Choroid plexus epithelial cell (primary cell): ENCODE results near the gene LMAN2L.

ENCODE experiments used
- DNase-seq: peaks from one replicate; pipeline ENCODE4 v3.0.0-alpha.2; 2010; ENCODE audit warnings: low read depth
- H3K4me3 ChIP-seq: 2 replicates; pipeline ENCODE4 v1.5.1; 2011; ENCODE audit warnings: low read depth, mild to moderate bottlenecking, control low read depth, low read length, moderate library complexity
- TF ChIP-seq, protein P1 (sequence below): conservative IDR thresholded peaks from 2 replicates; pipeline ENCODE4 v1.5.1; 2011; ENCODE audit warnings: low read depth, mild to moderate bottlenecking, control low read depth, inconsistent platforms, low read length, moderate library complexity

LMAN2L gene

DNA sequence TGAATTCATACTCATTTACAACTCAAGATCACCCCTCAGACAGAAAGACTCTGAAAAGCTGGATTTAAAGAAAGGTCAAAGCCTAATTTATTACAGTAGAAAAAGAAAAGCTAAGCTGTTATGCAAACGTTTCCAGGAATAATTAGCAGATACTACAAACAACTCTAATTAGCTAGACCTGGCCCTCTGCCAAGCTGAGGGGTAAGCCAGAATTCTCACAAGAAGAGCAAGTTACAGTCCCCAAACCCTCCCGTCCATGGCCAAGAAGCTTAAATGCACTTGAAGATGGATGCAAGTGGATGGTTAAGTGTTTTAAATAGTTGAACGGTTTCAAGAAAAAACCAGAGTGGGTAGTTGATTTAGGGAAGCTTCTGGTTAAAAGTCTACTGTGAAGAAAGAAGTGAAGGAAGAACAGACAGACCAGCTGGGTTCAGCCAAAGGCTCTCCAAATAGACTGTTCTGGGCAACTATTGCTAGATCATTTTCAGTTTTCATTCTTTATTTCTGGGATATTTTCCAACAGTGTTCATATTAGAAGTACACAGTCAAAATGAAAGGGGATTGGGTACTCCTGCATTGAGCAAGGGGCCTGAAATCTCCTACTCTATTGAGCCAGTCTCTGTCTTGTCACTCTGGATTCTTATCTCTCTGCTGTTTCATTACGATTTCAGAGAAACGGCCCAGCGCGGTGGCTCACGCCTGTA is 4.8 kb downstream of the LMAN2L start:
- TF ChIP-seq, protein P1, sequence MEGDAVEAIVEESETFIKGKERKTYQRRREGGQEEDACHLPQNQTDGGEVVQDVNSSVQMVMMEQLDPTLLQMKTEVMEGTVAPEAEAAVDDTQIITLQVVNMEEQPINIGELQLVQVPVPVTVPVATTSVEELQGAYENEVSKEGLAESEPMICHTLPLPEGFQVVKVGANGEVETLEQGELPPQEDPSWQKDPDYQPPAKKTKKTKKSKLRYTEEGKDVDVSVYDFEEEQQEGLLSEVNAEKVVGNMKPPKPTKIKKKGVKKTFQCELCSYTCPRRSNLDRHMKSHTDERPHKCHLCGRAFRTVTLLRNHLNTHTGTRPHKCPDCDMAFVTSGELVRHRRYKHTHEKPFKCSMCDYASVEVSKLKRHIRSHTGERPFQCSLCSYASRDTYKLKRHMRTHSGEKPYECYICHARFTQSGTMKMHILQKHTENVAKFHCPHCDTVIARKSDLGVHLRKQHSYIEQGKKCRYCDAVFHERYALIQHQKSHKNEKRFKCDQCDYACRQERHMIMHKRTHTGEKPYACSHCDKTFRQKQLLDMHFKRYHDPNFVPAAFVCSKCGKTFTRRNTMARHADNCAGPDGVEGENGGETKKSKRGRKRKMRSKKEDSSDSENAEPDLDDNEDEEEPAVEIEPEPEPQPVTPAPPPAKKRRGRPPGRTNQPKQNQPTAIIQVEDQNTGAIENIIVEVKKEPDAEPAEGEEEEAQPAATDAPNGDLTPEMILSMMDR, result no peak
- no peak overlapping the region for H3K4me3 ChIP-seq
- peak; percentile 47 for DNase-seq

DNA sequence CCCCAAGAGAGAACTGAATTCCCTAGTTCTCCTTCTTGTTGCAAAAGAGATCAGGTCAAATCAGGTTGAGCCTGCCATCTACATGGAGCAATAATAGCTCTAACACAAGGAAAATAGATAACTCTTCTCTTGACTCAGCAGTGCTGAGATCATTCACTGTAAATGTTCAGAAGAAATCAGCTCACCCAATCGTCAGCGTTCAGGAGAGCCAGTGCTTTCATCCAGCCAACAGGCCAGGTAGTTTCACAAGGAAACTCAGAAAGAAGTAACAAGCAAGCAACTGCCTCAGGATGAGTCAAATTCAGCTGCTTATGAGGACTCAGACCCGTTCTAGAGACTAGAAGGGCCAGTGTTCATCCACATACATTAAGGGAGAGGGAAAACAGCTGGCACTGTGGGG is 5.9 kb downstream of the LMAN2L start:
- H3K4me3 ChIP-seq, result no peak overlapping the region
- TF ChIP-seq, protein P1, result no peak
- DNase-seq, result no peak

DNA sequence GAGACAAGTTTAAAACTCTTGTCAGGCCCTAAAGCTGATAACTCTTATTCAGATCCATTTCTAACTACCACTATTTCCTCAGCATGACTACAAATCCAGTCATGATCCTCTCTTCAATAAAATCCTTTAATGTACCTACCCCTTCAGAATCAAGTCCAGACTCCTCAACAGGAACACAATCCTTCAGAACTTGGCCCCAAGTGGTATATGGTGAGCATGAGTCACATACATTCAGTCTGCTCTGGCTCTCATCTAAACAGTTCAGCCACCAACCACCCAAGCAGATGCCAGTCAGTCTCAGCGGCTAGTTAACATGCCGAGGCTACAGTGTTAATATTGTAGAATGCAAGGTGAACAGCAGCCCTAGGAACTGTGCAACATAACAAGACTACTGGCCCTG is 9.7 kb downstream of the LMAN2L start:
- DNase-seq, result peak; percentile 57
- TF ChIP-seq, protein P1, result no peak

DNA sequence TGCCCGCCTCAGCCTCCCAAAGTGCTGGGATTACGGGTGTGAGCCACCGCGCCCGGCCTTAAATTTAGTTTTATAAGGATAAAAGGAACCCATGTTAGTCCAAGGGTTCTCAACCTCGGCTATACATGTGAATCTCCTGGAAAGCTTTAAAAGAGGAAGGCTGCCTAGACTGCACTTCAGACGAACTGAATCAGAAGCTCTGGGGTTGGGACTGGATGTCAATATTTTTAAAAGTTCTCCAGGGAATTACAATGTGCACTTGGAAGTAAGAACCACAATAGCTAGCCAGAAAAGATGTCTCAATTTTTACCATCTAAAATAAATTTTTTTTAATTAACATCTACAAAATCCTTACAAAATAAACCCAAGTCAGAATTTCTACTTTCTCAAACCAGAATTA is 10.1 kb downstream of the LMAN2L start:
- TF ChIP-seq, protein P1, result no peak
- no peak for DNase-seq
- no peak overlapping the region for H3K4me3 ChIP-seq

More for the DNA sequence above, 9.7 kb downstream of the LMAN2L start:
- no peak overlapping the region for H3K4me3 ChIP-seq

DNA sequence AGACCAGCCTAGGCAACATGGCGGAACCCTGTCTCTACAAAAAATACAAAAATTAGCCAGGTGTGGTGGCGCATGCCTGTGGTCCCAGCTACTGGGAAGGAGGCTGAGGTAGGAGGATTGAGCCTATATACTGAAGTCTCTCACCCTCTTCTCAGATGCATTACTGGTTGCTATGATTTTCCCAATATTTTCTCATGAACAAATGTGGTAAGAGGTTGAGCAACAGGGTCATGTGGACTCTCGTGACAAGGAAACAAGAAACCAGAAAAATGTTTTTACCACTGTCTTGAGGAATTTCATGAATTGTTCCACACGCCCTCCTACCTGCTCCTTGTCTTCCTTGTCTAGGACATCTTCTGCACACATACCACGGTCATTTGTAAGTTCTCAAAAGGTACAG is 12.4 kb downstream of the LMAN2L start:
- peak; percentile 87 for DNase-seq
- no peak overlapping the region for H3K4me3 ChIP-seq
- TF ChIP-seq, protein P1, result no peak

DNA sequence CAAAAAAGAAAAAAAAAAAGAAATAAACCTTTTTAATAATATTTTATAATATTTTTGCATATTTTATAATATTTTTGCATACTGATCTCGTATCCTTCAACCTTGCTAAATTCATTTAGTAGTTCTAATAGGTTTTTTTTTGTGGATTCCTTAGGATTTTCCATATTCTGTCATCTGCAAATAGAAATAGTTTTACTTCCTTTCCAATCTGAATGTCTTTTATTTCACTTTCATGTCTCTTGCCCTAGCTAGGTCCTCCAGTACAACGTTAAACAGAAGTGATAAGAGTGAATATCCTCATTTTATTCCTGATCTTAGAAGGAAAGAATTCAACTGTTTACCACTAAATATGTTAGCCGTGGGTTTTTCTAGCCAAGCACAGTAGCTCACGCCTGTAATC is 13.7 kb downstream of the LMAN2L start:
- TF ChIP-seq, protein P1, result no peak
- no peak for DNase-seq

DNA sequence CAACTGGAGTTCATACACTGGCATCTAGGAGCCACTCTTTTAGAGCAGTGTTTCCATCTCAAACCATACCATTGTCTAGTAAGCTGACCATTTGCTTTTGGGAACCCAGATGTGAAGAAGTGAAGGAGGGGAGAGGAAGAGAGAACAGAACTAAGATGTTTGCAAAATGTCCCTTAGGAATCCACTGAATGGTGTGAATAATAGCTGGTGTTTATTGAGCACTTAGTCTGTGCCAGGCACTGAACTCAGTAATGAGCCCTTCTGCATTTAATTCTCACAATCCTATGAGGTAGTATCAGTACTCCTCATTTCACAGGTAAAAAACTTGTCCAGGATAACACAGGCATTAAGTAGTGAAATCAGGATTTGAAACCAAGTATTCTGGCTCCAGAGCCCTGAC is 23.5 kb downstream of the LMAN2L start:
- DNase-seq, result no peak
- TF ChIP-seq, protein P1, result no peak
- no peak overlapping the region for H3K4me3 ChIP-seq

More for the DNA sequence above, 13.7 kb downstream of the LMAN2L start:
- H3K4me3 ChIP-seq, result no peak overlapping the region
